Measurements from ENCODE around the gene CCDC6.

GRCh38 chr10:59879363-59879913, 26.9 kb downstream of the CCDC6 start:
- TF ChIP-seq CTCF (IDR thresholded peaks at IDR 0.05 in 2 of 3, conservative IDR thresholded peaks at IDR 0.05 in 1 of 3; ENCODE audit: borderline replicate concordance in 1 of 3, insufficient read depth in 1 of 3, low read depth in 2 of 3, low read length in 2 of 3) (no peak), MAX (IDR thresholded peaks at IDR 0.05) (no peak), EZH2 (IDR thresholded peaks at IDR 0.05) (no peak)
